HAP-1 (cell line): ENCODE results near the gene ACTR6.
A peak's percentile ranks its signal among the peaks of the same experiment; 100 is the strongest.
"Not testable (repeated sequence)": the region's sequence is repeated elsewhere in the genome, so short reads cannot be mapped to it uniquely, and the experiment has no call there.

ENCODE experiments used
- DNase-seq, 2 experiments: peaks; one replicate each; pipeline ENCODE4 v3.0.0-alpha.2; 2016 to 2020; ENCODE audit warnings: low spot score in 2 of 2
- H3K27me3 ChIP-seq: fragments of 250-450 bp; sonication (Bioruptor Pico); 2 replicates; pipeline ENCODE4 v1.5.1; 2020; ENCODE audit warnings: low read depth, mild to moderate bottlenecking, moderate library complexity
- H3K36me3 ChIP-seq: fragments of 250-450 bp; sonication (Bioruptor Pico); replicated peaks from 2 replicates; pipeline ENCODE4 v1.5.1; 2020; ENCODE audit warnings: mild to moderate bottlenecking
- H3K4me1 ChIP-seq: fragments of 250-450 bp; sonication (Bioruptor Pico); 2 replicates; pipeline ENCODE4 v1.5.1; 2020; ENCODE audit warnings: mild to moderate bottlenecking
- H3K4me3 ChIP-seq: fragments of 250-450 bp; sonication (Bioruptor Pico); 2 replicates; pipeline ENCODE4 v1.5.1; 2020; ENCODE audit warnings: mild to moderate bottlenecking, moderate library complexity
- H3K9me3 ChIP-seq: fragments of 250-450 bp; sonication (Bioruptor Pico); 2 replicates; pipeline ENCODE4 v1.5.1; 2020; ENCODE audit warnings: mild to moderate bottlenecking, moderate library complexity
- in situ Hi-C: fragments of 300-500 bp; cut with MboI; formaldehyde crosslinking; loops from 3 replicates; pipeline ENCODE4 v1.14.3; 2020; ENCODE audit warnings: low sequenced_read_pairs, inconsistent platforms, mixed read lengths

ACTR6 gene

DNA sequence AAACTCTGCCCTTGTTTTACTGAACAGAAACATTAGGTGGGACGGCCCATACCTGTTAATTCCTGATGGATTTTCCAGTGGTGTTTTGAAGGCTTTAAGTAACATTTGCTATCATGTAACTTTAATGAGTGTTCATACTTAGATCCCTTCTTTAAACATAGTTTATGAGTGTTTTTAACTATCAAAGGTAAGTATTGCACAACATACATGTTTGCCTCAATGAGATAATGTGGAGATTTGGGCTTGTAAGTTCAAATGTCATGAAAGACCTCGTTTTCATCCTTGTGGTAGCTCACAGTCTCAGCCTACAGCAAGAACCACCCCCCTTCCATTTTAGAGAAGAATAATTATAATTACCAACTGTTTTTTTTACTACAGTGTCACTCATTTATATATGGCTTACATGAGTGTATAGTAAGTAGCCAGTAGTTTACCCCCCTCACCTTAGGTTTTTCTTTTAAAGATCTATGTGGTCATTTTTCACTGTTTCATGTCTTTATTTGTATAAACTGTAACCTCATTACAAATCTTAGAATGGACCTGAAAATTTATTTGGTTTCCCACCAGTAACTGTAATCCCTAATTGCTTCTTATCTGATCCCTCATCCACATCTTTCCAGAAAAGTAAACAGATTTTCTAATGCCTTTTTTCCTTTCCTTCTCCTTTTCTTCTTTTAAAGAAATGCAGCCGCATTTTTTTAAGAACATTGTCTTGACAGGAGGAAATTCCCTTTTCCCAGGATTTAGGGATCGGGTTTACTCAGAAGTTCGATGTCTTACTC lies 18.9 kb downstream of the ACTR6 start:
- no peak for DNase-seq
- in situ Hi-C loops = no loop called here
- no peaks in the 10 kb centered on the region for H3K27me3 ChIP-seq
- H3K4me3 ChIP-seq = no peak overlapping the region
- no peaks in the 10 kb centered on the region for H3K4me1 ChIP-seq
- H3K36me3 ChIP-seq = peaks cover 15% of the 10 kb centered on the region
- no peaks in the 10 kb centered on the region for H3K9me3 ChIP-seq

DNA sequence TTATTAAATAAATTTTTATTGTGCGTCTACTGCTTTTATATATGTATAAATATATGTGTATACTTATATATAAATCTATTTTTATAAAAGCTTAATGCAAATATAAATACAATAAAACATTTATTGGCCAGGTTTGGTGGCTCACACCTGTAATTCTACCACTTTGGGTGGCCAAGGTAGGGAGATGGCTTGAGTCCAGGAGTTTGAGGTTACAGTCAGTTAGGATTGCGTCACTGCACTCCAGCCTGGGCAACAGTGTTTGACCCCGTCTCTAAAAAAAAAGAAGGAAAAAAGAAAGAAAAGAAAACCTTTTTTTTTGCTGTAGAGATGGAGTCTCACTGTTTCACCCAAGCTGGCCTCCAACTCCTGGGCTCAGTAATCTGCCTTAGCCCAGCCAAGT lies 20.9 kb downstream of the ACTR6 start:
- DNase-seq = no peak
- Histone ChIP-seq H3K4me3 (no peak overlapping the region), H3K27me3 (no peaks in the 10 kb centered on the region), H3K9me3 (no peaks in the 10 kb centered on the region), H3K36me3 (peaks cover 26% of the 10 kb centered on the region), H3K4me1 (no peaks in the 10 kb centered on the region)
- in situ Hi-C loops = no loop called here

DNA sequence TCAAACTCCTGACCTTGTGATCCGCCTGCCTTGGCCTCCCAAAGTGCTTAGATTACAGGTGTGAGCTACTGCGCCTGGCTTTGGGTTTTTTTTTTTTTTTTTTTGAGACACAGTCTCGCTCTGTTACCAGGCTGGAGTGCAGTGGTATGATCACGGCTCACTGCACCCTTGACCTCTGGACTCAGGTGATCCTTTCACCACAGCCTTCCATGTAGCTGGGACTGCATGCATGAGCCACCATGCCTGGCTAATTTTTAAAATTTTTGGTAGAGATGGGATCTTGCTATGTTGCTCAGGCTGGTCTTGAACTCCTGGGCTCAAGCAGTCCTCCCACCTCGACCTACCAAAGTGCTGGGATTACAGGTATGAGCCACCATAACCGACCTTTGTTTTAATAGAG lies 21.6 kb downstream of the ACTR6 start:
- H3K27me3 ChIP-seq, in situ Hi-C loops, H3K9me3 ChIP-seq, DNase-seq, H3K4me3 ChIP-seq, H3K4me1 ChIP-seq: not testable (repeated sequence)
- peaks cover 26% of the 10 kb centered on the region for H3K36me3 ChIP-seq

DNA sequence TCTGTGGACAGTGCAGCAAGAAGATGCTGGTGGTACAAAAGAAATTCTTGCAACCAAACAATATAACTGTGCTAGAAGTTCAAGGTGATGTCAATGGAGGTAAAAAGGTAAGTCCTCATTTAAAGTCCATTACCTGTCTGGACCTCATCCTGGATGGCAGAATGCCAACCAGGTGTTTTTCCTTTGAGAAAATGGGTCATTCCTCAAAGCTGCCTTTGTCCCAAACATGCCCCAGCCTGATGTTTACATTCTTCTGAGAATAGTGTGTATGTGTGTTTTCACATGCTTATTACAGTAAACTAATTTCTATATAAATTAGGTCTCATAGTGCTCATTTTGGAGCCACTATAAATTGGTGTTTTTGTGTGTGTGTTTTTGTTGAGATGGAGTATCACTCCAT lies 24.9 kb downstream of the ACTR6 start:
- no peaks in the 10 kb centered on the region for H3K4me1 ChIP-seq
- no peaks in the 10 kb centered on the region for H3K27me3 ChIP-seq
- H3K9me3 ChIP-seq = no peaks in the 10 kb centered on the region
- no peak overlapping the region for H3K4me3 ChIP-seq
- H3K36me3 ChIP-seq = peaks cover 14% of the 10 kb centered on the region
- DNase-seq = no peak
- in situ Hi-C loops = no loop called here

DNA sequence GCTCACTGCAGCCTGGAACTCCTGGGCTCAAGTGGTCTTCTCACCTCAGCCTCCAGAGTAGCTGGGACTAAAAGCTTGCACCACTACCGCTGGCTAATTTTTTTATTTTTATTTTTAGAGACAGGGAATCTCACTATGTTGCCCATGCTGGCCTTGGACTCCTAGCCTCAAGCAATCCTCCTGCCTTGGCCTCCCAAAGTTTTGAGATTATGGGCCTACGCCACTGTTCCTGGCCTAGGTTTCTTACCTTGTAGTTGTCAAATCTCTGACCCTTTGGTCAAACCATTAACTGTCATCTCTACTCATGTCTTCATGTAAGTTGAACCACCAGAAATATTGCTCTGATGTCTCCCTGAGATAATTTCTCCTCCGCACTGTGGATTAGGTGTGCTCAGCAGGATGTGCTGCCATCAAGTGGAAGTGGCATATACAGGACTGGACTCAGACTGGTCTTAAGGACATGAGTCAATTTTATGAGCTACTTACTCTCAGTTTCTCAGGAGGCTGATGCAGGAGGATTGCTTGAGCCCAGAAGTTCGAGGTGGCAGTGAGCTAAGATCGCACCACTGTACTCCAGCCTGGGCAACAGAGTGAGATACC lies 28.5 kb downstream of the ACTR6 start:
- DNase-seq = peak in 1 of 2 experiments; percentile 22
- in situ Hi-C loops = no loop called here
- Histone ChIP-seq H3K4me3 (no peak overlapping the region), H3K9me3 (no peaks in the 10 kb centered on the region), H3K4me1 (no peaks in the 10 kb centered on the region), H3K36me3 (peaks cover 11% of the 10 kb centered on the region), H3K27me3 (no peaks in the 10 kb centered on the region)

DNA sequence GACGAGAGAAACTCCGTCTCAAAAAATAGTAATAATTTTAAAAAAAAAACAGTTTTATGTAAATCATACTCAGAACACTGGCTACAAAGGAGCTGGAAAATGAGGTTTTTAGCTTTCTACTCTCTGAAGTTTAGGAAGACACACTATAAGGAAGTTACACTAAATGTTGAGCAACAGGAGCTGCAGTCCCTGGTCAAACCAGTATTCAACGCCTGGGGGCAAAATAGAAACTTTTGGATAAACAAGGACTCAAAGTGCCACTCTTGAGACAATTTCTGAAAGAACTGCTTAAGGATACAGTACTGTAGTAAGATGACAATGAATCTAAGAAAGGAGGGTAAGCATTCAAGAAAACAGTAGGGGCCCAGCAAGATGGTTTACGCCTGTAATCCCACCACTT lies 29.3 kb downstream of the ACTR6 start:
- no peaks in the 10 kb centered on the region for H3K9me3 ChIP-seq
- no peaks in the 10 kb centered on the region for H3K4me1 ChIP-seq
- DNase-seq = no peak
- in situ Hi-C loops = loop anchor here (10.0 kb wide), 1 partner anchor 315 kb away; no protein-coding TSS in a partner anchor
- H3K36me3 ChIP-seq = peaks cover 8% of the 10 kb centered on the region
- H3K27me3 ChIP-seq = no peaks in the 10 kb centered on the region
- H3K4me3 ChIP-seq = no peak overlapping the region

DNA sequence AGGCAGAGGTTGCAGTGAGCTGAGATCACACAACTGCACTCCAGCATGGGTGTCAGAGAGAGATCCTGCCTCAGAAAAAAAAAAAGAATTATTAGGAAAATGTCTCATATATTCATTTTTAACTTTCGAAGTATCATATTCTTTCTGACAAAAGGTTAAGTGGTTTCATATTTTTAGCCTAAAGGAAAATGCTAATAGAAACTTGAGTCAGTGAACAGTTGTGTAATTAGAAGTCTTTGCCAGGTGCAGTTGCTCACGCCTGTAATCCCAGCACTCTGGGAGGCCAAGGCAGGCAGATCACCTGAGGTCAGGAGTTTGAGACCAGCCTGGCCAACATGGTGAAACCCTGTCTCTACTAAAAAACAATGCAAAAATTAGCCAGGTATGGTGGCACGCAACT lies 31.3 kb downstream of the ACTR6 start:
- H3K36me3 ChIP-seq, DNase-seq, H3K9me3 ChIP-seq, H3K27me3 ChIP-seq, H3K4me3 ChIP-seq, H3K4me1 ChIP-seq: not testable (repeated sequence)
- in situ Hi-C loops = loop anchor here (10.0 kb wide), 1 partner anchor 313 kb away; no protein-coding TSS in a partner anchor

DNA sequence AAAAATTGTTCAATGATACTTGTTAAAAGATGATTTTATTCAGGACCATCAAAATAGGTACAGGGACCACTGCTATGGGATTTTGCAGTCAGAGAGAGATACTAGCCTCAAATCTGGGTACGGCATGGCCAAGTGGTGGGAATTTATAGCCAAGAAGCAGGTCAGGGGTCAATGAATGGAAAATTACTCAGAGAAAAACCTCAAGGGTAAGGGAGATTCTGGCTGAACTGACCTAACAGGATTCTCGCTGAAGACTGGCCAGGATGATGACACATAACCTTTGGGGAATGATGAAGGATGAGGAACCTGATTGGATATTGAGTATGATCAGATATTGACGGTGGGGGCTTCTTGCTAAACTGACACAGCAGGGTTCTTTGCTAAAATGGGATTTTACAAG lies 33.6 kb downstream of the ACTR6 start:
- H3K36me3 ChIP-seq = no peaks in the 10 kb centered on the region
- in situ Hi-C loops = loop anchor here (10.0 kb wide), 1 partner anchor 311 kb away; no protein-coding TSS in a partner anchor
- no peak for DNase-seq

DNA sequence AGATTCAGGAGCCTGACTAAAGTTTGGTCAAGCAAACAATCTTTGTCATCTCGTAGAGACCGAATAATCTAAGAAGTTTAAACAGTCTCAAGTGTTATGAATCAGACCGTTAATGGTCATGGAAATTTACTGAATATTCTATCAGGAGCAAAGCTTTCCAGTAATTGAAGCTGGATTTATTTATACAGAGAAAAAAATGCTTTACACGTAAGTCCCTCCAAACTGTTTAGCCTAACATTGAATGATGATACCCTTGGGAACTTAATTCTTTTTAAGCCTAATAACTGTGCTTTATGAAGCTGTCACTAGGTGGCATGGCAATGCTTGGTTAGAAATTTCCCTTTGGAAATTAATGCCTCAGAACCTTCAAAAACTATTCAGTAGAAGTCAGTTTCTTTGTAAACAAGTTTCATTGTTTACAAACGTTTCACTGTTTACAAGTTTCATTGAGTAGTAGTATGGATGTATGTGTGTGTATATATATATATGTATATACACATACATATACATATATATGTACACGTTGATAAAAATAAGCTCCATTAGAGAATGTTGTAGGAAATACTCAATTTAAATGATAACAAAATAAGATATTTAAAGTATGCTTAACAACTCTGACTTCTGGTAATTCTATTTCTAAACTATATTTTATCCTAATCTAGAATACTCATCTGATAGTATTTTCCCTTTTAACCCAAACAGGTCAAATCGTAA lies 34.1 kb downstream of the ACTR6 start:
- no peaks in the 10 kb centered on the region for H3K9me3 ChIP-seq
- in situ Hi-C loops = loop anchor here (10.0 kb wide), 1 partner anchor 310 kb away; no protein-coding TSS in a partner anchor
- DNase-seq = peak; percentile 24 to 71
- H3K36me3 ChIP-seq = no peaks in the 10 kb centered on the region
- no peak overlapping the region for H3K4me3 ChIP-seq
- no peaks in the 10 kb centered on the region for H3K4me1 ChIP-seq
- H3K27me3 ChIP-seq = no peaks in the 10 kb centered on the region

More for the DNA sequence above, 33.6 kb downstream of the ACTR6 start:
- no peaks in the 10 kb centered on the region for H3K4me1 ChIP-seq
- no peaks in the 10 kb centered on the region for H3K27me3 ChIP-seq
- no peaks in the 10 kb centered on the region for H3K9me3 ChIP-seq
- no peak overlapping the region for H3K4me3 ChIP-seq

DNA sequence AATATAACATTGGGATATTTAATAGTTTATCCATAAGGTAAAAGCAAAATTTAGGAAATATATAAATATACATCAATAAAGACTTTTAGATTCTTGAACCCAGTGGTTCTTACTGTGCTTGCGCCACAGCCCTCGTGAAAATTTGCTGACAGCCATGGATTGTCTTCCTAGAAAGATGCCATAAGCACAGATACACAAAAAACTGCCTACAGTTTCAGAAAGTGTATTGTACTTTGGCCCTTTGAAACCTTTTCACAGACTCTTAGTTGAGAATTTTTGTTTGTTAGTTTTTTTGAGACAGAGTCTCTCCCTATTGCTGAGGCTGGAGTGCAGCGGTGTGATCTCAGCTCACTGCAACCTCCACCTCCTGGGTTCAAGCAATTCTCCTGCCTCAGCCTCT lies 38.2 kb downstream of the ACTR6 start:
- no peaks in the 10 kb centered on the region for H3K9me3 ChIP-seq
- no peaks in the 10 kb centered on the region for H3K27me3 ChIP-seq
- no peak for DNase-seq
- H3K4me3 ChIP-seq = no peak overlapping the region
- in situ Hi-C loops = loop anchor here (10.0 kb wide), 1 partner anchor 306 kb away; no protein-coding TSS in a partner anchor
- no peaks in the 10 kb centered on the region for H3K36me3 ChIP-seq
- no peaks in the 10 kb centered on the region for H3K4me1 ChIP-seq

DNA sequence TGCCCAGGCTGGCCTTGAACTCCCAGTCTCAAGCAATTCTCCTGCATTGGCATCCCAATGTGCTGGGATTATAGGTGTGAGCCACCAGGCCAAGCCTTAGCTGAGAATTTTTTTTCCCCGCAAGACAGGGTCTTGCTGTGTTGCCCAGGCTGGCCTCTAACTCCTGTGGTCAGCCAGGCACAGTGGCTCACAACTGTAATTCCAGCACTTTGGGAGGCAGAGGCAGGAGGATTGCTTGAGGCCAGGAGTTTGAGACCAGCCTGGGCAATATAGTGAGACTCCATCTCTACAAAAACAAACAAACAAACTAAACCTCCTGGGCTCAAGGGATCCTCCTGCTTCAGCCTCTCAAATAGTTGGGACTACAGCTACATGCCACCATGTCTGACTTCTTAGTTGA lies 39.0 kb downstream of the ACTR6 start:
- no peak overlapping the region for H3K4me3 ChIP-seq
- H3K4me1 ChIP-seq = no peaks in the 10 kb centered on the region
- in situ Hi-C loops = loop anchor here (10.0 kb wide), 1 partner anchor 305 kb away; no protein-coding TSS in a partner anchor
- H3K9me3 ChIP-seq = no peaks in the 10 kb centered on the region
- no peak for DNase-seq
- H3K36me3 ChIP-seq = no peaks in the 10 kb centered on the region
- H3K27me3 ChIP-seq = no peaks in the 10 kb centered on the region

DNA sequence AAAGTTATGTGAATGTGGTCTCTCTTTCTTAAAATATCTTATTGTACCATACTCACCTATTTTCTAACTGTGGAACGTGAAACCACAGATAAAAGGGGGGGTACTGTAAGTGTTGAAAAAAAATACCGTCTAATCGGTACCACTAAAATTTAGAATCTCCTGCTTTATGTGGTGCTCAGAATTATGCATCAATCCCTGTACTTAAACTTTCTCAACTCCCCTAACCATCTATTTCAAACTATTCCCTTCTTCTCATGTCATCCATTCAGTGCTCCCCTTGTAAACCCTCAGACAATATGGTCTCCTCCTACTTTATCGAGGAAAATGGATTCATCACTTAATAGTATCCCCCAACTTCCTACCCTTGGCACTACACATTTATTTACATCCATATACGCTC lies 42.5 kb downstream of the ACTR6 start:
- Histone ChIP-seq H3K36me3 (no peaks in the 10 kb centered on the region), H3K9me3 (no peaks in the 10 kb centered on the region), H3K27me3 (no peaks in the 10 kb centered on the region), H3K4me3 (no peak overlapping the region), H3K4me1 (no peaks in the 10 kb centered on the region)
- in situ Hi-C loops = no loop called here
- DNase-seq = no peak

DNA sequence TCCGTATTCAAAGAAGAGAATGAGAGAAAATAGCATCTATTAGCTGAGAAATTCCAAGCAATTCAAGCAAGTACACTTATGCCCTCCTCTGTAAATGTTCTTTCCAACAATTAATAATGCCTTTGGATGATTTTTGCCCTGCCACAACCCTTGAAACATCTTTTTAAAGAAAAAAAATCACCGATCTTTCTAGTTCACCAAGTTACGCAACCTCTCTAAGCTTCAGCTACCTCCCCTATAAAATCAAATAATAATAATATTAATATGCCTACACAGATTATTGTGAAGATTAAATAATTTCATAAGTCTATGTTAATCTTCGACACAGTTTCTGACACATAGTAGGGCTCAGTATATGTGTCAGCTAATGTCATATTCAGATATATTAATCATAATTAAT lies 47.1 kb downstream of the ACTR6 start:
- in situ Hi-C loops = no loop called here
- Histone ChIP-seq H3K9me3 (no peaks in the 10 kb centered on the region), H3K36me3 (no peaks in the 10 kb centered on the region), H3K27me3 (no peaks in the 10 kb centered on the region), H3K4me1 (no peaks in the 10 kb centered on the region), H3K4me3 (no peak overlapping the region)
- no peak for DNase-seq

DNA sequence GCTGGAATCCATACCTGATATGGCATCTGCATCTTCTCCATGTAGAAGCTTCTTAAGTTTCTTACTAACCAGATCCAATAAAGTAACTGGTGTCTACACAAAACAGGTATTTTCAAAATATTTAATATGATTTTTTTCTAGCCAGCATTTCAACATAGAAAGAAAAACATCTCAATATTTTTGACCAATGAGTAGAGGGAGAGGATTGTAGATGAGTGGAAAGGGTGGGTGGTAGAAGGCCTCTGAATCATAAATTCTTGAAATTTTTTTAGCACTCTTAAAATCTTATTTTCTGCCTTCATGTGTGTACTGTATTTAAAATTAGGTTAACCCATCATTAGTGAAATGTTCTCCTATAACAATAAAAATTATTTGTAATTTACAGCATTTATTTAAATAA lies 48.3 kb downstream of the ACTR6 start:
- no peaks in the 10 kb centered on the region for H3K27me3 ChIP-seq
- no peaks in the 10 kb centered on the region for H3K36me3 ChIP-seq
- H3K4me3 ChIP-seq = no peak overlapping the region
- H3K9me3 ChIP-seq = no peaks in the 10 kb centered on the region
- H3K4me1 ChIP-seq = no peaks in the 10 kb centered on the region
- in situ Hi-C loops = no loop called here
- DNase-seq = no peak
